HepG2 (cell line): ENCODE measurements around the gene EFNA4. TPM values are rescaled to one million over a fixed set of nuclear protein-coding genes. Genes with fewer than 3 reads are reported as not detected.

Experiments
- ATAC-seq: fragments of 200-7000 bp; cut with Tn5 transposase; 3 replicates; pipeline ENCODE4 v1.9.1; 2020; ENCODE audit warnings: mild to moderate bottlenecking, moderate library complexity
- BruUV-seq: library from RNA; stranded (reverse); fragments of 400-500 nt; replicated peaks from 2 replicates; lab custom pipeline; 2021; lab: Mats Ljungman, UMichigan
- CTCF ChIA-PET: fragments of 300-600 bp; formaldehyde crosslinking; extraction: SDS; loops from one replicate; lab custom pipeline; 2021; ENCODE audit warnings: low total read pairs, inconsistent platforms, low intra/inter-chr PET ratio; lab: Yijun Ruan, JAX
- POLR2A ChIA-PET: fragments of 350-600 bp; sonication (Branson Sonifier 250); formaldehyde crosslinking; loops from one replicate; lab custom pipeline; 2020; ENCODE audit warnings: antibody characterized with exemption, inconsistent platforms; lab: Yijun Ruan, JAX
- DNase-seq: peaks from one replicate; pipeline ENCODE4 v3.0.0-alpha.2; 2015; ENCODE audit warnings: low spot score
- FAIRE-seq: peaks from 3 replicates; lab custom pipeline; 2011; peaks lifted over from hg19 to GRCh38; lab: Jason Lieb, UNC
- H2AFZ ChIP-seq: one replicate; pipeline ENCODE4 v1.6.1; 2011; ENCODE audit warnings: low read length, inconsistent platforms
- H3K27ac ChIP-seq: fragments of 300-600 bp; 3 replicates; pipeline ENCODE4 v1.8.0; 2011; ENCODE audit warnings: mixed run types, mild to moderate bottlenecking, mixed read lengths, low read length, inconsistent platforms; ENCODE audit not compliant: insufficient read depth; ENCODE audit errors: extremely low read length
- H3K27me3 ChIP-seq, 2 experiments: fragments of 200-600 bp in 1 of 2; 2 replicates in 1 of 2; 3 replicates in 1 of 2; pipeline versions ENCODE4 v1.6.0 to v1.8.0; 2011; ENCODE audit warnings: low read length in 2 of 2, mild to moderate bottlenecking in 2 of 2, moderate library complexity in 2 of 2, inconsistent platforms in 1 of 2; ENCODE audit not compliant: insufficient read depth in 2 of 2, control insufficient read depth in 1 of 2
- H3K36me3 ChIP-seq, 2 experiments: fragments of 200-600 bp in 1 of 2; replicated peaks in 1 of 2; 2 replicates in 1 of 2; 3 replicates in 1 of 2; pipeline versions ENCODE4 v1.5.1 to v1.8.0; 2011; ENCODE audit warnings: low read length in 2 of 2, inconsistent platforms in 1 of 2; ENCODE audit not compliant: insufficient read depth in 2 of 2, control insufficient read depth in 1 of 2
- H3K4me1 ChIP-seq: 2 replicates; pipeline ENCODE4 v1.5.1; 2012; ENCODE audit warnings: low read length, inconsistent platforms; ENCODE audit not compliant: insufficient read depth
- H3K4me2 ChIP-seq: 2 replicates; pipeline ENCODE4 v1.6.0; 2011; ENCODE audit warnings: low read depth, low read length, inconsistent platforms
- H3K4me3 ChIP-seq, 3 experiments: fragments of 200-600 bp in 1 of 3; sonication (generic), shearing (Covaris generic) in 1 of 3; replicated peaks in 1 of 3; 2 replicates each; pipeline ENCODE4 v1.5.1; 2011 to 2016; ENCODE audit warnings: low read length in 3 of 3, inconsistent platforms in 2 of 3, low read depth in 2 of 3, mild to moderate bottlenecking in 2 of 3, control low read depth in 1 of 3, mixed read lengths in 1 of 3; ENCODE audit not compliant: insufficient read depth in 1 of 3
- H3K79me2 ChIP-seq: one replicate; pipeline ENCODE4 v1.6.1; 2011; ENCODE audit warnings: low read length, inconsistent platforms; ENCODE audit not compliant: insufficient read depth
- H3K9ac ChIP-seq: 2 replicates; pipeline ENCODE4 v1.6.0; 2011; ENCODE audit warnings: mild to moderate bottlenecking, low read depth, low read length, inconsistent platforms; ENCODE audit not compliant: insufficient read depth
- H3K9me3 ChIP-seq: 2 replicates; pipeline ENCODE4 v1.5.1; 2012; ENCODE audit warnings: mild to moderate bottlenecking, low read length
- H4K20me1 ChIP-seq: 2 replicates; pipeline ENCODE4 v1.6.0; 2011; ENCODE audit warnings: inconsistent platforms, mild to moderate bottlenecking, low read length, moderate library complexity; ENCODE audit not compliant: insufficient read depth
- MBNL3 ChIP-seq: fragments of 250-450 bp; sonication (Bioruptor Pico); conservative IDR thresholded peaks from 2 replicates; pipeline ENCODE4 v1.8.0; 2022; ENCODE audit warnings: mild to moderate bottlenecking, inconsistent platforms
- MED8 ChIP-seq: sonication (generic); formaldehyde crosslinking; IDR thresholded peaks from 2 replicates; pipeline ENCODE4 v1.8.1; 2023; ENCODE audit warnings: mild to moderate bottlenecking, missing genetic modification reagents; ENCODE audit not compliant: insufficient replicate concordance
- TEAD2 ChIP-seq: sonication (generic); formaldehyde crosslinking; IDR thresholded peaks from 2 replicates; pipeline ENCODE4 v1.9.0; 2021; ENCODE audit warnings: missing genetic modification reagents
- ZNF263 ChIP-seq: sonication (generic); formaldehyde crosslinking; IDR thresholded peaks from 2 replicates; pipeline ENCODE4 v1.4.0; 2020; ENCODE audit warnings: missing genetic modification reagents
- ZNF354B ChIP-seq: sonication (generic); formaldehyde crosslinking; IDR thresholded peaks from 2 replicates; pipeline ENCODE4 v1.8.0; 2022; ENCODE audit warnings: mild to moderate bottlenecking, missing genetic modification reagents
- ZNF570 ChIP-seq: sonication (generic); formaldehyde crosslinking; IDR thresholded peaks from 2 replicates; pipeline ENCODE4 v1.4.0; 2020; ENCODE audit warnings: mild to moderate bottlenecking, missing genetic modification reagents, borderline replicate concordance
- WGBS: methylation state at CpG from one replicate; pipeline ENCODE4 v1.1.6; 2017; ENCODE audit warnings: low lambda C conversion rate; 5-methylcytosine and 5-hydroxymethylcytosine counted together
- in situ Hi-C: cut with HindIII; loops from 2 replicates; pipeline ENCODE4 v1.10.0; 2017; ENCODE audit warnings: low pct_unique_long_range_greater_than_20kb; ENCODE audit not compliant: extremely low pct_ligation_motif_present
- intact Hi-C: fragments of 100-400 bp; cut with micrococcal nuclease; formaldehyde crosslinking; loops from one replicate; pipeline ENCODE4 v1.10.0; 2022; ENCODE audit not compliant: unreplicated experiment
- polyA plus RNA-seq, 8 experiments: library from polyadenylated mRNA; depleted of rRNA in 3 of 8; stranded (reverse) in 7 of 8; unstranded in 1 of 8; fragments of >200 nt; fragmentation: Illumina TruSeq in 4 of 8; extraction: Trizol in 4 of 8; gene quantifications; 2 replicates each; pipeline versions ENCODE4 v1.2.1 to v1.2.3, GENCODE V29; 2011 to 2016; ENCODE audit warnings: low read depth in 4 of 8, missing spikeins in 1 of 8, mixed read lengths in 1 of 8; ENCODE audit not compliant: insufficient read depth in 1 of 8
- total RNA-seq, 5 experiments: library from RNA; depleted of rRNA; stranded (reverse); fragments of >200 nt; fragmentation: Illumina TruSeq; extraction: Trizol; gene quantifications; 2 replicates each; pipeline ENCODE4 v1.2.3, GENCODE V29; 2016; ENCODE audit warnings: low read depth in 1 of 5
- TF ChIP-seq, protein P1 (sequence below): IDR thresholded peaks from 2 replicates; pipeline ENCODE4 v1.6.1; 2016; ENCODE audit warnings: low read depth, borderline replicate concordance

The EFNA4 gene
- total and polyA plus RNA-seq, 2 of the 13 experiments (the other 11 are each of a cell fraction or from before 2014, with no cell fraction given) = 12.0 to 17.2 TPM

DNA sequence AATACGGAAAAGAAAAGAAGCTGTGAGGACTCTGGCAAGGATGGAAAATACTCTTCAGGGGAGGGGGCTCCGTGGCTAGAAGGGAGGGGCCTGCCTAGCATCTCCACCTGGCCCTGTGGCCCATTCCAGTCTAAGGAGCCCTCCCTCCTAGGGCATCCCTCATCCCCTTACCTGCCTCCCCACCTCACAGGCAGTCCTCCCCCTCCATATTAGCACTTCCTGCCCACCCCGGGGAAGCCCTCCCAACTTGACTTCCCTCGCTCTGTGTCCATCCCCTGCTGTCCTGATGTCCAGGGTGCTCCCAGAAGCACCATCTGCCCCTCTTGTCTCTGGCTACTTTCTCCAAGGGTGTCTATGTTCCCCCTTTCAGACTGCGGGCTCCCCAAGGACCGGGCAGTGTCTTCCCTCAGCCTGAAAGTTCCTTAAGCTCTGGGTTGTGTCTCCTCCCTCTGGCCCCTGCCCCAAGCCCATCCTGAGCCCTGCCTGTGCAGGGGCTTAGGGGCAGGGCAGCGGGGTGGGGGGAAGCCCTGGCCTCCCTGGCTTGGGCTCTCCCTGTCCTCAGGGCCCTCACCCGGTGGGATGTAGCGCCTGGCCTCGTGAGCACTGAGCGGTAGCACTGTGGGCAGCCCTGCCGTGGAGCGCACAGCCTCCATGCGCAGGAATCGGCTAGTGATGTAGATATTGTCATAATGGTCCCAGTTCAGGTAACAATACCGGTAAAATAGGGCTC, 33.9 kb upstream of the EFNA4 start:
- H3K79me2 ChIP-seq = no peaks in the 10 kb centered on the region
- WGBS = 55% methylated on average over 16 of the region's 16 CpGs

DNA sequence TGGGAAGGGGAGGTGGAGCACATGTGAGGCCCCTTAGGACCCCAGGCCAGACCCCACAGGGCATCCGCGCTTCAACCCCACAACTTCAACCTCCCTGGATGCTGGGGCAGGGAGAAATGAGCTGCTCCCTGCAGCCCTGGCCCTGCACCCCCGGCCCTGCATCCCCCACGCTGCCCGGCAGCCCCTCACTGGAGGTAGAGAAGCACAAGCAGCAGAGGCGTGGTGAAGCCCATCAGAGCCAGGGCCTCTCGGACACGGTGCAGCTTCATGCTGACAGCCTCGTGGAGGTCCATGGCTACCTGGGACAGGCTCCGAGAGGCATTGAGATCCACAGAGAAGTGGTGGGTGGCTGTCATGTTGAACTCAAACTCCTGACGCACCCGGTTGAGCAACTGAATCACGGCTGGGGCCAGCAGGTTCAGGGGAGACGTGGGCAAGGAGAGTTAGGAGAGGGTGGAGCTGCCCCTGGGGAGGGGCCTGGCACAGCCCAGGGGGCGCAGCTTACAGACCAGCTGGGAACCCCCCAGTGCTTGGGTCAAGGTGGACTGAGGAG, 33.2 kb upstream of the EFNA4 start:
- Histone ChIP-seq H3K9ac (no peak overlapping the region), H3K9me3 (no peaks in the 10 kb centered on the region), H3K27ac (no peak overlapping the region), H3K27me3 (peaks cover 7 to 50% of the 10 kb centered on the region in 2 experiments), H3K79me2 (no peaks in the 10 kb centered on the region), H3K4me2 (no peak overlapping the region), H4K20me1 (no peaks in the 10 kb centered on the region), H3K4me1 (peaks cover 42% of the 10 kb centered on the region), H2AFZ (no peak overlapping the region), H3K4me3 (no peak overlapping the region; a peak in 1 of 6 replicates), H3K36me3 (no peaks in the 10 kb centered on the region)
- TF ChIP-seq ZNF354B (no peak), MBNL3 (CRISPR knock-in tag) (no peak), MED8 (CRISPR knock-in tag) (no peak), ZNF570 (CRISPR knock-in tag) (no peak)
- TF ChIP-seq, protein P1, sequence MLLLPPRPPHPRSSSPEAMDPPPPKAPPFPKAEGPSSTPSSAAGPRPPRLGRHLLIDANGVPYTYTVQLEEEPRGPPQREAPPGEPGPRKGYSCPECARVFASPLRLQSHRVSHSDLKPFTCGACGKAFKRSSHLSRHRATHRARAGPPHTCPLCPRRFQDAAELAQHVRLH = no peak
- intact Hi-C loops (no loop called here), in situ Hi-C loops (no loop called here)
- ChIA-PET POLR2A (no interaction called here), CTCF (no interaction called here)
- FAIRE-seq (no peak), ATAC-seq (peak; percentile 30), DNase-seq (no peak)
- WGBS = 0% methylated on average over 4 of the region's 15 CpGs
- no TSS peak for BruUV-seq

More for the DNA sequence above, 33.9 kb upstream of the EFNA4 start:
- H2AFZ ChIP-seq = no peak overlapping the region
- no peak for DNase-seq
- no peaks in the 10 kb centered on the region for H3K9me3 ChIP-seq
- FAIRE-seq = no peak
- H3K9ac ChIP-seq = no peak overlapping the region
- peaks cover 48% of the 10 kb centered on the region for H3K4me1 ChIP-seq
- no peaks in the 10 kb centered on the region for H3K36me3 ChIP-seq
- peak; percentile 17; the same call in 2 of the 3 replicates for ATAC-seq
- BruUV-seq = no TSS peak
- POLR2A ChIA-PET = no interaction called here
- peak; percentile 81 for TF ChIP-seq ZNF263 (CRISPR knock-in tag)
- TF ChIP-seq TEAD2 (CRISPR knock-in tag) = no peak
- TF ChIP-seq, all 625 proteins: peak for 1
- CTCF ChIA-PET = no interaction called here
- H3K27ac ChIP-seq = no peak overlapping the region
- no peaks in the 10 kb centered on the region for H4K20me1 ChIP-seq
- in situ Hi-C loops = no loop called here
- H3K4me3 ChIP-seq = no peak overlapping the region
- peaks cover 7 to 45% of the 10 kb centered on the region in 2 experiments for H3K27me3 ChIP-seq
- no peak overlapping the region; the same call in 1 of the 2 replicates for H3K4me2 ChIP-seq
- intact Hi-C loops = no loop called here
